Erythroblast (primary cell): ENCODE measurements around the gene MTM1.

Source experiments
- GATA1 ChIP-seq: IDR thresholded peaks from 2 replicates; pipeline ENCODE4 v1.6.1; 2011; ENCODE audit warnings: low read depth, mild to moderate bottlenecking, control low read depth, low read length, moderate library complexity
- POLR2A ChIP-seq: IDR thresholded peaks from 2 replicates; pipeline ENCODE4 v1.6.1; 2011; ENCODE audit warnings: mild to moderate bottlenecking, low read length

- TF ChIP-seq POLR2A (no peak), GATA1 (no peak)
Measured at GRCh38 chrX:150692296-150692695, 123.9 kb downstream of the MTM1 start.
